Measurements from ENCODE around the gene SLC22A7.
"Not testable (repeated sequence)": the region's sequence is repeated elsewhere in the genome, so short reads cannot be mapped to it uniquely, and the experiment has no call there.

The SLC22A7 gene

DNA sequence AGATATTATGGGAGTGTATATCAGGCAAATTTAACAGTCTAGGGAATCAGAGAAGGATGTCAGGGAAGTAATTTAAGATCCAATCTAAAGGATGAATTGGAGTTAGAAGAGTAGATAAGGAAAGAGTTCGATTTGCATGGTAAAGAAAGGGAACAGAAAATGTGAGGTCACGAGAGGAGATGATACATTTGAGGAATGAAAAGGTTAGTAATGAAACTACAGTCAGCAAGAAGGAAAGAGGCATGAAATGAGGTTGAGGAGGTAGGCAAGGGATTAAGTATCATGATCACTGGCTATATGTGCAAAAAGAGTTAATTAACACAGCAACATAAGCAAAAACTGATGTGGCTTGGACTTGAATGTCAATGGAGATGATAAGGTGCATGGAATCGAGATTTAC, 49.0 kb downstream of the SLC22A7 start:
- no peak for DNase-seq

GRCh38 chr6:43347444-43347843, 49.4 kb downstream of the SLC22A7 start:
- DNase-seq: no peak

GRCh38 chr6:43351951-43352350, 53.9 kb downstream of the SLC22A7 start:
- not testable (repeated sequence) for DNase-seq

Data from NCI-H2107 (cell line).